NOMO-1 treated with DMSO at 0.1 percent for 48 hours (cell line): ENCODE data around the gene SRSF4.

Source experiments
- DNase-seq: peaks from one replicate; lab custom pipeline; 2025; ENCODE audit not compliant: unreplicated experiment; lab: John Stamatoyannopoulos, UW

SRSF4 gene

GRCh38 chr1:29201595-29202051 lies 19.9 kb upstream of the SRSF4 start:
- no peak for DNase-seq

GRCh38 chr1:29200906-29201594 lies 19.4 kb upstream of the SRSF4 start:
- DNase-seq: no peak

GRCh38 chr1:29197993-29198392 lies 16.3 kb upstream of the SRSF4 start:
- no peak for DNase-seq

- peak; percentile 25 for DNase-seq
These were observed 15.9 kb upstream of the SRSF4 start for GRCh38 chr1:29197590-29197924.

GRCh38 chr1:29196863-29197589 lies 15.3 kb upstream of the SRSF4 start:
- no peak for DNase-seq

- DNase-seq: no peak
These were observed 14.2 kb upstream of the SRSF4 start for GRCh38 chr1:29195881-29196291.

GRCh38 chr1:29193879-29194455 lies 12.3 kb upstream of the SRSF4 start:
- DNase-seq: no peak

- no peak for DNase-seq
These were observed 9.0 kb upstream of the SRSF4 start for GRCh38 chr1:29190718-29191117.

GRCh38 chr1:29186707-29187106 lies 5.0 kb upstream of the SRSF4 start:
- DNase-seq: no peak

GRCh38 chr1:29186252-29186651 lies 4.6 kb upstream of the SRSF4 start:
- no peak for DNase-seq

GRCh38 chr1:29183287-29183686 lies 1.6 kb upstream of the SRSF4 start:
- DNase-seq: peak; percentile 11

- DNase-seq: peak; percentile 16
These were observed 945 bp downstream of the SRSF4 start for GRCh38 chr1:29180497-29181412.

- peak; percentile 33 for DNase-seq
These were observed 2.0 kb downstream of the SRSF4 start for GRCh38 chr1:29179641-29180184.

- DNase-seq: no peak
These were observed 4.5 kb downstream of the SRSF4 start for GRCh38 chr1:29177022-29177705.

GRCh38 chr1:29176576-29176975 lies 5.1 kb downstream of the SRSF4 start:
- no peak for DNase-seq

- no peak for DNase-seq
These were observed 9.2 kb downstream of the SRSF4 start for GRCh38 chr1:29172415-29172939.

GRCh38 chr1:29171521-29171920 lies 10.2 kb downstream of the SRSF4 start:
- DNase-seq: no peak

GRCh38 chr1:29171089-29171488 lies 10.6 kb downstream of the SRSF4 start:
- DNase-seq: no peak

- no peak for DNase-seq
These were observed 11.7 kb downstream of the SRSF4 start for GRCh38 chr1:29169976-29170375.

GRCh38 chr1:29167904-29168303 lies 13.8 kb downstream of the SRSF4 start:
- no peak for DNase-seq
